D341Med (cell line): ENCODE measurements around the gene SLC4A2.

ENCODE experiments used
- DNase-seq: peaks from one replicate; pipeline ENCODE4 v3.0.0; 2012; ENCODE audit warnings: low spot score

SLC4A2 gene

GRCh38 chr7:151080067-151080521 is 20.7 kb downstream of the SLC4A2 start:
- no peak for DNase-seq

- DNase-seq = peak; percentile 93
Measured at GRCh38 chr7:151080522-151081169, 21.3 kb downstream of the SLC4A2 start, which contains the start of gene FASTK. Gene FASTK (minus strand): TSS chr7:151080809. CDS start chr7:151080766, 43 bp downstream.

GRCh38 chr7:151081170-151082101 is 22.0 kb downstream of the SLC4A2 start:
- DNase-seq = no peak

- DNase-seq = no peak
Measured at GRCh38 chr7:151082141-151083070, 23.0 kb downstream of the SLC4A2 start.

- peak; percentile 85 for DNase-seq
Measured at GRCh38 chr7:151083071-151083823, 23.9 kb downstream of the SLC4A2 start, which contains the start of gene TMUB1. Gene TMUB1 (minus strand): TSS chr7:151083493. CDS start chr7:151082563, 930 bp downstream.

GRCh38 chr7:151083824-151084160 is 24.4 kb downstream of the SLC4A2 start:
- no peak for DNase-seq

- DNase-seq = no peak
Measured at GRCh38 chr7:151085329-151085690, 25.9 kb downstream of the SLC4A2 start.

- DNase-seq = peak; percentile 96
Measured at GRCh38 chr7:151085691-151086620, 26.6 kb downstream of the SLC4A2 start, which contains the start of gene AGAP3. Gene AGAP3 (plus strand): TSS chr7:151086475. CDS start chr7:151086742, 267 bp downstream.

GRCh38 chr7:151086802-151087244 is 27.4 kb downstream of the SLC4A2 start:
- DNase-seq = peak; percentile 57

- peak; percentile 80 for DNase-seq
Measured at GRCh38 chr7:151087245-151088018, 28.0 kb downstream of the SLC4A2 start.

- no peak for DNase-seq
Measured at GRCh38 chr7:151088019-151088855, 28.8 kb downstream of the SLC4A2 start.

GRCh38 chr7:151088856-151089699 is 29.7 kb downstream of the SLC4A2 start:
- DNase-seq = no peak

GRCh38 chr7:151089893-151090730 is 30.7 kb downstream of the SLC4A2 start:
- DNase-seq = no peak

GRCh38 chr7:151091003-151091402 is 31.6 kb downstream of the SLC4A2 start:
- DNase-seq = no peak

GRCh38 chr7:151091431-151091830 is 32.0 kb downstream of the SLC4A2 start:
- no peak for DNase-seq

- no peak for DNase-seq
Measured at GRCh38 chr7:151091988-151092387, 32.6 kb downstream of the SLC4A2 start.
